Neural cell (in vitro differentiated cells): ENCODE data around the gene AGTRAP. TPM values are rescaled to one million over a fixed set of nuclear protein-coding genes. Genes with fewer than 3 reads are reported as not detected.

Source experiments
- H2AFZ ChIP-seq: fragments of 200-600, 300-800 bp; sonication (generic), shearing (Covaris generic); 2 replicates; pipeline ENCODE4 v1.6.0; 2014; ENCODE audit warnings: low read depth, mild to moderate bottlenecking, antibody characterized with exemption, low read length, moderate library complexity
- H3F3A ChIP-seq: fragments of 200-600 bp; shearing (Covaris generic); 2 replicates; pipeline ENCODE4 v1.6.1; 2016; ENCODE audit warnings: mild to moderate bottlenecking, moderate library complexity, mixed read lengths, antibody characterized with exemption, low read length; ENCODE audit not compliant: insufficient read depth, poor library complexity, severe bottlenecking
- H3K27ac ChIP-seq: fragments of 200-600, 300-800 bp; sonication (generic), shearing (Covaris generic); 2 replicates; pipeline ENCODE4 v1.5.1; 2014; ENCODE audit warnings: mild to moderate bottlenecking, low read length, moderate library complexity
- H3K27me3 ChIP-seq: fragments of 300-800, 200-600 bp; sonication (generic), shearing (Covaris generic); 2 replicates; pipeline ENCODE4 v1.6.0; 2014; ENCODE audit warnings: mild to moderate bottlenecking, low read depth, low read length, moderate library complexity; ENCODE audit not compliant: insufficient read depth
- H3K36me3 ChIP-seq: fragments of 300-800, 200-600 bp; sonication (generic), shearing (Covaris generic); 2 replicates; pipeline ENCODE4 v1.5.1; 2014; ENCODE audit warnings: mild to moderate bottlenecking, antibody characterized with exemption, low read length, moderate library complexity; ENCODE audit not compliant: insufficient read depth
- H3K4me2 ChIP-seq: fragments of 300-800, 200-600 bp; sonication (generic), shearing (Covaris generic); 2 replicates; pipeline ENCODE4 v1.6.0; 2014; ENCODE audit warnings: mild to moderate bottlenecking, low read length
- H3K4me3 ChIP-seq: fragments of 300-800, 200-600 bp; sonication (generic), shearing (Covaris generic); 2 replicates; pipeline ENCODE4 v1.5.1; 2014; ENCODE audit warnings: mild to moderate bottlenecking, low read length, moderate library complexity
- H3K79me2 ChIP-seq: fragments of 200-600 bp; shearing (Covaris generic); replicated peaks from 2 replicates; pipeline ENCODE4 v1.6.0; 2014; ENCODE audit warnings: mild to moderate bottlenecking, low read length, moderate library complexity; ENCODE audit not compliant: insufficient read depth
- H3K9ac ChIP-seq: fragments of 300-800, 200-600 bp; sonication (generic), shearing (Covaris generic); 2 replicates; pipeline ENCODE4 v1.6.1; 2016; ENCODE audit warnings: mild to moderate bottlenecking, low read length, mixed read lengths
- H3K9me2 ChIP-seq: fragments of 200-600 bp; shearing (Covaris generic); 2 replicates; pipeline ENCODE4 v1.6.1; 2016; ENCODE audit warnings: mild to moderate bottlenecking, low read length, mixed read lengths; ENCODE audit not compliant: insufficient read depth
- H3K9me3 ChIP-seq: fragments of 200-600, 300-800 bp; sonication (generic), shearing (Covaris generic); 2 replicates; pipeline ENCODE4 v1.6.1; 2016; ENCODE audit warnings: mild to moderate bottlenecking, mixed run types, low read length, moderate library complexity, mixed read lengths
- H4K20me1 ChIP-seq: fragments of 200-600 bp; shearing (Covaris generic); 2 replicates; pipeline ENCODE4 v1.6.1; 2016; ENCODE audit warnings: mild to moderate bottlenecking, mixed run types; ENCODE audit not compliant: insufficient read depth
- EP300 ChIP-seq: fragments of 450-650 bp; conservative IDR thresholded peaks from 2 replicates; pipeline ENCODE4 v1.6.1; 2014; ENCODE audit warnings: antibody characterized with exemption, mild to moderate bottlenecking, moderate library complexity; ENCODE audit not compliant: poor library complexity, severe bottlenecking
- EZH2 ChIP-seq: fragments of 200-600, 300-800 bp; shearing (Covaris generic), sonication (generic); IDR thresholded peaks from 2 replicates; pipeline ENCODE4 v1.6.1; 2014; ENCODE audit warnings: antibody characterized with exemption, low read length, borderline replicate concordance, mild to moderate bottlenecking; ENCODE audit not compliant: insufficient read depth, poor library complexity, severe bottlenecking
- MXI1 ChIP-seq: fragments of 450-650 bp; conservative IDR thresholded peaks from 2 replicates; pipeline ENCODE4 v1.6.1; 2014; ENCODE audit warnings: antibody characterized with exemption, mild to moderate bottlenecking; ENCODE audit not compliant: poor library complexity, severe bottlenecking
- POLR2AphosphoS5 ChIP-seq: IDR thresholded peaks from 2 replicates; pipeline ENCODE4 v1.6.1; 2012
- RAD21 ChIP-seq: fragments of 450-650 bp; conservative IDR thresholded peaks from 2 replicates; pipeline ENCODE4 v1.6.1; 2014; ENCODE audit warnings: antibody characterized with exemption, mild to moderate bottlenecking, moderate library complexity
- SMC3 ChIP-seq: fragments of 450-650 bp; conservative IDR thresholded peaks from 2 replicates; pipeline ENCODE4 v1.6.1; 2014; ENCODE audit warnings: antibody characterized with exemption, mild to moderate bottlenecking, moderate library complexity; ENCODE audit not compliant: poor library complexity
- TAF1 ChIP-seq: IDR thresholded peaks from 2 replicates; pipeline ENCODE4 v1.6.1; 2012; ENCODE audit warnings: low read depth
- polyA plus RNA-seq: library from polyadenylated mRNA; depleted of rRNA; stranded (reverse); fragments of >200 nt; gene quantifications from 2 replicates; pipeline ENCODE4 v1.2.3, GENCODE V29; 2014
- TF ChIP-seq, protein P1 (sequence below): IDR thresholded peaks from 2 replicates; pipeline ENCODE4 v1.6.1; 2012; ENCODE audit warnings: borderline replicate concordance
- TF ChIP-seq, protein P2 (sequence below): fragments of 450-650 bp; IDR thresholded peaks from 2 replicates; pipeline ENCODE4 v1.5.1; 2014; ENCODE audit warnings: antibody characterized with exemption, mild to moderate bottlenecking, moderate library complexity; ENCODE audit not compliant: poor library complexity, severe bottlenecking

Gene AGTRAP
- polyA plus RNA-seq, 1 donor from 2014 or later, result 4.4 TPM

DNA sequence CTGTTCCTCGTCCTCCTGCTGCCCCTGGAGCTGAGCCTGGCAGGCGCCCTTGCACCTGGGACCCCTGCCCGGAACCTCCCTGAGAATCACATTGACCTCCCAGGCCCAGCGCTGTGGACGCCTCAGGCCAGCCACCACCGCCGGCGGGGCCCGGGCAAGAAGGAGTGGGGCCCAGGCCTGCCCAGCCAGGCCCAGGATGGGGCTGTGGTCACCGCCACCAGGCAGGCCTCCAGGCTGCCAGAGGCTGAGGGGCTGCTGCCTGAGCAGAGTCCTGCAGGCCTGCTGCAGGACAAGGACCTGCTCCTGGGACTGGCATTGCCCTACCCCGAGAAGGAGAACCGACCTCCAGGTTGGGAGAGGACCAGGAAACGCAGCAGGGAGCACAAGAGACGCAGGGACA is 29.6 kb upstream of the AGTRAP start:
- no peak overlapping the region for H3K27ac ChIP-seq
- TF ChIP-seq TAF1, result no peak
- no peak for TF ChIP-seq RAD21
- TF ChIP-seq EP300, result no peak
- TF ChIP-seq SMC3, result no peak
- TF ChIP-seq EZH2, result no peak
- TF ChIP-seq, protein P1, sequence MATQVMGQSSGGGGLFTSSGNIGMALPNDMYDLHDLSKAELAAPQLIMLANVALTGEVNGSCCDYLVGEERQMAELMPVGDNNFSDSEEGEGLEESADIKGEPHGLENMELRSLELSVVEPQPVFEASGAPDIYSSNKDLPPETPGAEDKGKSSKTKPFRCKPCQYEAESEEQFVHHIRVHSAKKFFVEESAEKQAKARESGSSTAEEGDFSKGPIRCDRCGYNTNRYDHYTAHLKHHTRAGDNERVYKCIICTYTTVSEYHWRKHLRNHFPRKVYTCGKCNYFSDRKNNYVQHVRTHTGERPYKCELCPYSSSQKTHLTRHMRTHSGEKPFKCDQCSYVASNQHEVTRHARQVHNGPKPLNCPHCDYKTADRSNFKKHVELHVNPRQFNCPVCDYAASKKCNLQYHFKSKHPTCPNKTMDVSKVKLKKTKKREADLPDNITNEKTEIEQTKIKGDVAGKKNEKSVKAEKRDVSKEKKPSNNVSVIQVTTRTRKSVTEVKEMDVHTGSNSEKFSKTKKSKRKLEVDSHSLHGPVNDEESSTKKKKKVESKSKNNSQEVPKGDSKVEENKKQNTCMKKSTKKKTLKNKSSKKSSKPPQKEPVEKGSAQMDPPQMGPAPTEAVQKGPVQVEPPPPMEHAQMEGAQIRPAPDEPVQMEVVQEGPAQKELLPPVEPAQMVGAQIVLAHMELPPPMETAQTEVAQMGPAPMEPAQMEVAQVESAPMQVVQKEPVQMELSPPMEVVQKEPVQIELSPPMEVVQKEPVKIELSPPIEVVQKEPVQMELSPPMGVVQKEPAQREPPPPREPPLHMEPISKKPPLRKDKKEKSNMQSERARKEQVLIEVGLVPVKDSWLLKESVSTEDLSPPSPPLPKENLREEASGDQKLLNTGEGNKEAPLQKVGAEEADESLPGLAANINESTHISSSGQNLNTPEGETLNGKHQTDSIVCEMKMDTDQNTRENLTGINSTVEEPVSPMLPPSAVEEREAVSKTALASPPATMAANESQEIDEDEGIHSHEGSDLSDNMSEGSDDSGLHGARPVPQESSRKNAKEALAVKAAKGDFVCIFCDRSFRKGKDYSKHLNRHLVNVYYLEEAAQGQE, result no peak
- TF ChIP-seq, protein P2, sequence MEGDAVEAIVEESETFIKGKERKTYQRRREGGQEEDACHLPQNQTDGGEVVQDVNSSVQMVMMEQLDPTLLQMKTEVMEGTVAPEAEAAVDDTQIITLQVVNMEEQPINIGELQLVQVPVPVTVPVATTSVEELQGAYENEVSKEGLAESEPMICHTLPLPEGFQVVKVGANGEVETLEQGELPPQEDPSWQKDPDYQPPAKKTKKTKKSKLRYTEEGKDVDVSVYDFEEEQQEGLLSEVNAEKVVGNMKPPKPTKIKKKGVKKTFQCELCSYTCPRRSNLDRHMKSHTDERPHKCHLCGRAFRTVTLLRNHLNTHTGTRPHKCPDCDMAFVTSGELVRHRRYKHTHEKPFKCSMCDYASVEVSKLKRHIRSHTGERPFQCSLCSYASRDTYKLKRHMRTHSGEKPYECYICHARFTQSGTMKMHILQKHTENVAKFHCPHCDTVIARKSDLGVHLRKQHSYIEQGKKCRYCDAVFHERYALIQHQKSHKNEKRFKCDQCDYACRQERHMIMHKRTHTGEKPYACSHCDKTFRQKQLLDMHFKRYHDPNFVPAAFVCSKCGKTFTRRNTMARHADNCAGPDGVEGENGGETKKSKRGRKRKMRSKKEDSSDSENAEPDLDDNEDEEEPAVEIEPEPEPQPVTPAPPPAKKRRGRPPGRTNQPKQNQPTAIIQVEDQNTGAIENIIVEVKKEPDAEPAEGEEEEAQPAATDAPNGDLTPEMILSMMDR, result no peak
- no peak for TF ChIP-seq MXI1
- TF ChIP-seq POLR2AphosphoS5, result no peak
- H3K79me2 ChIP-seq, result peaks cover 4% of the 10 kb centered on the region

DNA sequence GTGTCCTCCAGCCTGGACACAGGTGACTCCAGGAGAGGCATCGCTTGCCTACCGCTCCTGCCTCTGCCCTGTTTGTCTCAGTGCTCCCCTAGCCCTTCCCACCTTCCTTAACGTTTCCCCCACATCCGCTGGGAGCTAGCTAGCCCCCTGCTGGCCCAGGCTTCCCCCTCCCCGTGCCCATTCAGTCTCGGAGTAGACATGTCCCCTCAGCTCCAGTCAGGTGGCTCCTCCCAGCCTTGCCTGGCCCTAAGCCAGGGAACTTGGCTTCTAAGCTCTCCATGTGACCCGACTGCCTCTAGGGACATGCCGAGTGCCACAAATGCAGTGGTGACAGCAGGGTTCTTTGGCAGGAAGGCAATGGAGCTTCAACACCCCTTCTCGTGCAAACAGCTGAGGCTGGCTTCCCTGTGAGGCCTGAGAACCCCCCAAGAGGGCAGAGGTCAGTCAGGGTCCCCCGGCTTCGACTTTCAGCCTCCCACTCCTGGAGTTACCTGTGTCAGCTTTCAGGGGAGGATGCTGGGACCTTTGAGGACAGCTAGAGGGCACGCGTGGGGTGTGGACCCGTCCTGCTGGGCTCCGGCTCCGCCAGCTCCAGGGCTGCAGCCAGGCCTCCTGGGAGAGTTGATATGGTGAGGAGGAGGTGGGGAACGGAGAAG is 28.2 kb upstream of the AGTRAP start:
- H3K27me3 ChIP-seq, result no peaks in the 10 kb centered on the region
- H3K27ac ChIP-seq, result no peak overlapping the region
- H4K20me1 ChIP-seq, result no peaks in the 10 kb centered on the region
- TF ChIP-seq EZH2 (no peak), RAD21 (no peak), POLR2AphosphoS5 (no peak), MXI1 (no peak), EP300 (no peak), SMC3 (no peak), TAF1 (no peak)
- TF ChIP-seq, protein P1, result no peak
- TF ChIP-seq, protein P2, result no peak
- H3K36me3 ChIP-seq, result no peaks in the 10 kb centered on the region
- no peaks in the 10 kb centered on the region for H3K9me2 ChIP-seq
- no peak overlapping the region for H3K4me3 ChIP-seq
- H3F3A ChIP-seq, result no peaks in the 10 kb centered on the region
- H2AFZ ChIP-seq, result no peak overlapping the region
- H3K9ac ChIP-seq, result no peak overlapping the region
- H3K9me3 ChIP-seq, result no peaks in the 10 kb centered on the region
- H3K79me2 ChIP-seq, result peaks cover 4% of the 10 kb centered on the region
- H3K4me2 ChIP-seq, result no peak overlapping the region

More for the DNA sequence above, 29.6 kb upstream of the AGTRAP start:
- Histone ChIP-seq H3K4me3 (no peak overlapping the region), H3K36me3 (no peaks in the 10 kb centered on the region), H3F3A (no peaks in the 10 kb centered on the region), H4K20me1 (no peaks in the 10 kb centered on the region), H3K9me2 (no peaks in the 10 kb centered on the region), H2AFZ (no peak overlapping the region), H3K4me2 (no peak overlapping the region), H3K9ac (no peak overlapping the region), H3K9me3 (no peaks in the 10 kb centered on the region), H3K27me3 (no peaks in the 10 kb centered on the region)
